ENCODE results near the gene MYOG.

Gene MYOG

DNA sequence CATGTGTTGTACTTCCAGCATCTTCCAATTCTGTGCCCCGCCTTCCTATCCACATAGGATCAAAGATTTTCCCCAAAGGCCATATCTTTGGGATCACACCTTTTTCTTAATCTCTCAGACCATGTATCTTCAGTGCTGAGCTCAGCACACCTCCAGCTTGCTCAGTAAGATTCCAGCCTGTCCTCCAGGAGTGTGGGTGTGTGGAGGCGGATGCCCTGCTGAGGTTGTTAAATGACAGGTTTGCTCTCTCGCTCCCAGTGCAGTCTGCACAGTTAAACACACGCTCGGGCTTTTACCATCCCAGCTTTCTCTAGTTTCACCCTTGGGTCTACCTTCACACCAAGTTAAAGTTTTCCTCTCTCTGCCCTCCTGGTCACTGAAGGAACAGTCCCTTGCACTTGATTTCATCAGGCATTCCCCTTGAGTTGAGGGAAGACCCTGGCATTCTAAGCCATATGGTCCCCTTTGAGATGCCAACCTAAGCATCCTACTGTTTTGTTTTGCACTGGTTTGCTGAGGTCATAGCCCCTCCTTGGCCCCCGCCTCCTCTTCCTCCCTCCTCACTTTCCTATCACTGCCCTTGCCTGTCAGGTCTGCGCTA is 13.7 kb downstream of the MYOG start:
- no peak for DNase-seq (ENCODE audit: low spot score)

DNA sequence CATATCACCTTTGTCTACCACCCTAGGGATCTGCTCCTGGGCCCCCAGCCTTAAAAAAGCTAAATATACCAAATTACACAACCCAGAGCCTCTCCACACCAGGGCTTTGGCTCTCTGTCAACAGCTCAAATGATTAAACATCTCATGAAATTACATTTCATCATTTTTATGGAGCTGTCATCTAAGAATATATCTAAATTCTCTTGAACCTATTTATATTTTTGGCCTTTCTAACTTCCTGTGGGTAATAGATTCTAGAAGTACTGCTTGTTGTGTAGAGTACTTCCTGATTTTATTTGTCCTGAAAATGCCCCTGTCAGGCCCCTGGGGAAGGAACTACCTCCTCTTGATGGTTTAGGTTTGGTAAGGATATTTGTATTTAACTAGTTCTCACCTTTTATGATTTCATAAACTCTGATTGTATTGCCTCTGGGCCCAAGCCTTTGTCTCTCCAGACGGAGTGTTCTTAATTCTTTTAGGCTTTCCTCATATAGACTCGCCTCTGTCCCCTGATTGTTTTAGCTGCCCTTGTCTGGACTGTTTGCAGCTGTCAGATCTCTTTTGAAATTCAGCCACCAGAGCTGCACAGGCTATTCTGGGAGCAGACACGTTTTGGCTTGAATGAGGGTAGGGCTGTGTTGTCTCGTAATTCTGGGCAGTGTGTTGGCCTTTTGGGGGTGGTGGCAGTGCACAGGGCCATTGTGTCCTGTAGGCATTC is 16.6 kb downstream of the MYOG start:
- DNase-seq (ENCODE audit: low spot score) = peak; percentile 30

DNA sequence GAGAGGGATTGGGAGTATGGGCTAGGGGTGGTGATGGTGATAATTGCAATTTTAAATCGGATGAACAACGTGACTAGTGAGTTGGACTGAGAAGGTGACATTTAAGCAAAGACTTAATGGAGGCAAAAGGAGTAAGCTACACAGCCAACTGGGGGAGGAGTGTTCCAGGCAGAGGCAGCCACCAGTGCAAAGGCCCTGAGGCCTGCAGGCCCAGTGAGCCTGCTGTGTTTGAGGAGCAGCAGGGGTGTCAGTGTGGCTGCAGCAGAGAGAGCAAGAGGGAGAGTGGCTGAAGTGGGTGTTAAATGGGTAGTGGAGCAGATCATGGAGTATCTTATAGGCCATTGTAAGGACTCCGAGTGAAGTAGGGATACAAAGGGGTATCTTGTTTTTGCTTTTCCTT is 18.8 kb downstream of the MYOG start:
- no peak for DNase-seq (ENCODE audit: low spot score)

DNA sequence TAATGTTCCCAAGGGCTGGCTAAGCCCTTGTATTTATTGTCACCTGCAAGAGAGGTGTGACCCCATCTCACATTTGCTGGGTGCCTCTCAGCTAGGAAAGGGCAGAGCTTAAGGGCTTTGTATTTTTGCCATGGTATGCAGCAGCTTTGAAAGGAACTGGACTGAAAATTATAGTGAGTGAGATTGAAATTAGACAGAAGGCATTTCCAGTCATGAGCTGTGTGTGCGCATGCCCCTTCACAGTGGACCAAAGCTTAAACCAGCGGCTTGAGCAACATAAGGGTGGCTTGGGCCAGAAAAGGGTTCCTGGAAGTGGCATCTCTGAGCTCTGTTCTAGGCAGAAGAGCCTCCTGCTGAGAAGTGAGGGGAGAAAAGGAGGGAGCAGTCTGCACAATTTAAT is 19.8 kb downstream of the MYOG start:
- no peak for DNase-seq (ENCODE audit: low spot score)

DNA sequence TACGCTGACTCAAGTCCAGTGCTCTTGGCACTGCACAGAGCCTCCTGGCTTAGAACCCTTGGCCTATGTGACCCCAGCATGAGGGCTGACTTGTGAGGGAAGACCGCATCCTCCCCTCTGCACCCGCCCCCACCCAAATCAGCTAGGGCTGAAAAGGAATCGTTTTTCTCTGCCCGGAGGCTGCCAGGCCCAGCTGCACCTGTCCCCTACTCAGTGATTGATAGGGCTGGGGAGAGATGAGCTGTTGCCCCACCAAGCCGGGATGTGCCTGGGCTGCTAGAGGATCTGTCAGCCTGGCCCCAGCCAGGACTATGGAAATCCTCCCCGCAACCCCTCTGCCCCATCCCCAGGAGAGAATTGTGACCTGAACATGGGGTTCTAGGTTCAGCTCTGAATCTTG is 20.6 kb downstream of the MYOG start:
- no peak for DNase-seq (ENCODE audit: low spot score)

DNA sequence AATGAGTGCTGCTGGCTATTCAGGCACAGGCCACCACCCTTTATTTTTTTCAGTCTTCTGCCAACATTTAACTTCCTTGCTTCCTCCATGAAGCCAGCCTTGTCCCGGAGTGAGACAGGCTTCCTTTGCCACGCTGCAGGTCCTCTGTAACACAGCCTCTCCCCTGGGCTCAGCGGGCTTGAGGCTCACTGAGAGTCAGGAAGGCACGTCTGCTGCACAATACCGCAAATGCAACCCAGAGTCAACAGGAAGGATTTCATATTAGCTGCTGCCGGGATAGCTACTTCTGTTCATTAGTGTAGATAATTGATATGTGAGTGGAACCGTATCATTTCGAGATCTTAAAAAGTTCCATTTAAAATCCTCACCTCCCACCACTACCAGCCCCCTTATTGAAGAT is 22.5 kb downstream of the MYOG start:
- no peak for DNase-seq (ENCODE audit: low spot score)

DNA sequence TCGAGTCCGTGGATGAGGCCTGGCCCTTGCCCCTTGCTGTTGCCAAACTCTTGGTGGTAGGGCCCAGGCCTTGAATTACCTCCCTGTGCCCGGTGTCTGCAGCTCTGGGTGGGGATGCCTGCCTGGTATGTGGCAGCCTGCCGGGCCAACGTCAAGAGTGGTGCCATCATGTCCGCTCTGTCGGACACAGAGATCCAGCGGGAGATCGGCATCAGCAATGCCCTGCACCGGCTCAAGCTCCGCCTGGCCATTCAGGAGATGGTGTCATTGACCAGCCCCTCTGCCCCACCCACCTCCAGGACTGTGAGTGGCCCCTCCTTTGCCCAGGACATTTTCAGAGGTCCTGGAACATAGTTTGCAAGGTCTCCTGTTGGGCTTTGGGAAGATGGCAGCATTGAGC is 25.7 kb downstream of the MYOG start:
- DNase-seq (ENCODE audit: low spot score) = no peak

DNA sequence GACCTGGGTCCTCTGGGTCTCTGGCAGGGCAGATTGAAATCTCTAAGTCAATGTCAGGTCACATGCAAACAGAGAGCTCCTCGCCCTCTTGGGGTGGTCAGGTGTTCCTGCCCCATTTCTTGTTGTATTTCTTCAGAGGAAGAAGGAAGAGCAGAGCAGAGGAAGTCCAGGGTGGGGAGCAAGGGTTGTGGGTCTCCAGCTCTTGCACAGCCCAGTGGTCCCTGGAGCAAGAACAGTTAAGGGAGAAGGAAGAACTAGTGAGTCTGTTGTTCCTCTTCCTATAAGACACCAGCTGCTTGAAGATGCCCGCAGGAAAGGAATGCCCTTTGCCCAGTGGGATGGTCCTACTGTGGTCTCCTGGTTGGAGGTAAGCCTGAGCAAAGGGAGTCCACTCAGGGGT is 26.3 kb downstream of the MYOG start:
- no peak for DNase-seq (ENCODE audit: low spot score)

DNA sequence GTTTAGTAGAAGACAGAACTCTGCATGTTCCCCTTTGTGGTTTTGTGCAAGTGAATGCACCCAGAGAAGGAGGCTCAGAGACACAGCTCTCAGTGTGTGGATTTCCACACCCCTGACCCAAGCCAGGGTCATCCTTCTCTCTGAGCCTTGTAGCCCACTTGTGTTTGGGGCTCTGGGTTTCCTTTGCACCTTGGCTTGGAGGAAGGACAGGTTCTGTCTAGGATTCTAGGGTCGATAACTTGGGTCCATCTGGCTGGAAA is 27.2 kb downstream of the MYOG start:
- DNase-seq (ENCODE audit: low spot score) = no peak

DNA sequence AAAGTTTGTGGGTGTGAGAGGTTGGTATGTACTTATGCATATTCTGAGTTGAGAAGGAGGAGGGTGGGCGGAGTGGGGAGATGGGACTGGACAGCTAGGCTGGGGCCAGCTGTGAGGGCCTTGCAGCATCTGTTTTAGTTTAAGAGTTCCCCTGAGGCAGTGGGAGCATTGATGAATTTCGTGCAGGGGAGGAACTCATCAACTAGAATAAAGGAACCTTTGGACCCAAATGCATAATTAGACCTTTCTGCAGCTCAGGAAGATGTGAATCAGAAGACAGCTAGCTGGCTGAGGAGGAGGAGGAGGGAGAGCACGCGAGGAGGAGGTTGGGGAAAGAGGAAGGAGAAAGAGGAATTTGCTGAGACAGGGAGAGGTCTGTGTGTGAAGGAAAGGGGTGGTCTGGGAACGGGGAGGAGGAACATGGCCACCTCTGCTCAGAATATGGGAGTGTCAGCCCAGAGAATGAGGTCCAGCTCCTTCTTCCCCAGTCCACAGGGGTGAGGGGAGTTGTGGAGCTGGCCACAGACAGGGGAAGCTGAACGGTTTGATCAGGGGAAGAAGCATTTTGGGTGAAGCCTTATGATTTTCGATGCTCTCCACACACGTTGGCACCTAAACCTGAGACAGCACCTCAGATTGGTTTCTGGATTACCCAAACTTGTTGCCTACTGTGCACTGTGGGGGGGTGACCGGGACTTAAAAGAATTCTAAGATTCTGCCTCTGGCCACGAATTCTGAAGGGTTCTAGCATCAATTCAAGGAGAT is 27.7 kb downstream of the MYOG start:
- peak; percentile 54 for DNase-seq (ENCODE audit: low spot score)

DNA sequence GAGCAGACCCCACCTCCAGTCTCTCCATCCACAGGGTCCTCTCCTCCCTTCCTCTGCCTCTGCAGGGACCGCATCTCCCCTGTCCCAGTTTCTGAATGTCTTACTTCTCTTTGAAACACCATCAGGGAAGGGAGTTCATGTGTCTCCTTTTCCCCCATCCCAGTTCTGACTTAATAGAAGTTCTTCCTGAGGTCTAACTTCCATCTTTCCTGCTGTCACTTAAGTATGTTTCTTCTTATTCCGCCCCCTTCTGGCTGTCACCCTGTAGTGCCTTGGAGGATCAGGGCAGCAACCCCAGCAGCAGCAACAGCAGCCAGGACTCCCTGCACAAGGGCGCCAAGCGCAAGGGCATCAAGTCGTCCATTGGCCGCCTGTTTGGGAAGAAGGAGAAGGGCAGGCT is 29.3 kb downstream of the MYOG start:
- no peak for DNase-seq (ENCODE audit: low spot score)

DNA sequence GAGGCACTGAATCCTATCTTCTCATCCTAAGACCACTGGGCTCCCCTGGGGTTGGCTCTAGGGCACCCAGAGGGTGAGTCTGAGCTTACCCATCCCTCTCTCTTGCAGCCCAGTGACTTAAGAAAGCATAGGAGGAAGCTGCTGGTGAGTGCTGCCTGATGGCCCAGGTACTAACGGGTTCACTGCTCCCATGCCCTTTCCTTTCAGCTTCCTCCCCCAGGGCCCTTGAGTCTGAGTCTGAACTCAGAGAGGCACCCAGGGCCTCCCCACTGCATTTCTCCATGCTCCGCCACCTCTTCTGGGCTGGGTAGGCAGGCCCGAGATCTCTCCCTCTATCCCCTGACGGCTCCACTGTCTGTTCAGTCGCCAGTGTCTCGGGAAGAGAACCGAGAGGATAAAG is 29.8 kb downstream of the MYOG start:
- no peak for DNase-seq (ENCODE audit: low spot score)

DNA sequence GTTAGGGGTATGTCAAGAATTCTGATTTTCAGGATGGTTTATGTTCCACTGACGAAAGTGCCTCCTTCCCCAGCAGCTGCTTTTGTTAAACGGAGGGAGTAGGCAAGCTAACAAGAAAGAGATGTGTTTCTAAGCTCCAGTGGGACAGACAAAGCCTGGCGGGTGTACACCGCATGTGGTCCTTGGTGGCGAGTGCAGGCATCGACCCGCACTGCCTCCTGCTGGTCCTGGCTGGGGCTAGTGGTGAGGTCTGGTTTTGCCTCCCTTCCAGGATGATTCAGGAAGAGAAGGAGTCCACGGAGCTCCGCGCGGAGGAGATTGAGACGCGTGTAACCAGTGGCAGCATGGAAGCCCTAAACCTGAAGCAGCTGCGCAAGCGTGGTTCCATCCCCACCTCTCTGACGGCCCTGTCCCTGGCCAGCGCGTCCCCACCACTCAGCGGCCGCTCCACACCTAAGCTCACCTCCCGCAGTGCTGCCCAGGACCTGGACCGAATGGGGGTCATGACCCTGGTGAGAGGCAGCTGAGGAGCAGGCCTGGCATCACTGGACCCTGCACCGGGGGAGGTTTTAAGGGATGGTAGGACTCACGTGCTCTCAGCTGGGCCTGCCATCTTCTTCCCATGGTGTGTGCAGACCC is 30.5 kb downstream of the MYOG start:
- DNase-seq (ENCODE audit: low spot score) = no peak

DNA sequence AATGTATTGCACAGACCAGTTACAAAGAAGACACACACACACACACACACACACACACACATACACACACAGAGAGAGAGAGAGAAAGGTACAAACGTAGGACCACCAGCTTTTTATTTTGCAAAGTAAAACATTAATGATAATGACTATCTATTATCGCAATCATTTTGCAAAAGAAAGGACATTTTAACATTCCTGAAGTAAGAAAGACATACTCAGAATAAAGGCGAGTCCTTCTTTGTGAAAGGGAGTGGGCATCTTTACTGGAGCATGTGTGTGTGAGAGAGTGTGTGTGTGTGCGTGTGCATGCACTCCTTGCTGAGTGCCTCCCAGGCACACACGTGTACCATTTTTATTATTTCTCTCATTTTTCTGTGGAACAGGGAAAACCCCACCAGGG is 31.2 kb downstream of the MYOG start:
- no peak for DNase-seq (ENCODE audit: low spot score)

DNA sequence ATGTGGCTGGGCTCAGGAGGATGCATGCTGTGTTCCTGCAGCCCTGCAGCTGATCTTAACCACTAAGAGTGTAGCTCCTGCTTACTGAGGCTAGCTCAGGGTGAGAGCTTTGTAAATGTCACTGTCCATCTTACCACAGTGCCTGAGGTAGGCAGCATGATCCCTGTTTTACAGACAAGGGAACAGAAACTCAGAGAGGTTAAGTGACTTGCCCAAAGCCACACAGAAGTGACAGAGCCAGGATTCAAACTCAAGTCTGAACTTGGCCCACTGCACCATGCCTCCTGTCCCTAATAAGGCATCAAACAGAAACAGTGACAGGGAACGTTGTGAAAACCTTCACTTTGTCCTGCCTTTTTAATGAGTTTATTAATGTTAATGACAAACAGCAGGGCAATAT is 31.6 kb downstream of the MYOG start:
- DNase-seq (ENCODE audit: low spot score) = no peak

DNA sequence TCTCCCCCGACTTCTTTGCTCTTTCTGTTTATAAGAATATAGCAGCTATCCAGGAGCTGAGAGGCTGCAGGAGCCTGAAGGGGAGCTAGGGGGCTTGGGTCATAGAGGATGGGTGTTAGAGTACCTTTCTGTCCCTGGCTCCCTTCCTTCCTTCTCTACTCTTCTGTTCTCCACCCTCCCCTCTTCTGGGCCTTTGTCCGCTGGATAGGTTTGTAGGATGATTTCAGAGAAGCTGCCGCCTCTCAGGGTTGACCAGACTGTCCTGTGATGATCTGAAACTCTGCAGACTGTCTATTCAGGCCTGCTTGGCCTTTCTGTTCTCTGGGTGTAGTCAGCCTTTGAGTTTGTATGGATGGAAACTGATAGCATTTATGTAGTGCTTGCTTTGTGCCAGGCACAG is 33.2 kb downstream of the MYOG start:
- no peak for DNase-seq (ENCODE audit: low spot score)

DNA sequence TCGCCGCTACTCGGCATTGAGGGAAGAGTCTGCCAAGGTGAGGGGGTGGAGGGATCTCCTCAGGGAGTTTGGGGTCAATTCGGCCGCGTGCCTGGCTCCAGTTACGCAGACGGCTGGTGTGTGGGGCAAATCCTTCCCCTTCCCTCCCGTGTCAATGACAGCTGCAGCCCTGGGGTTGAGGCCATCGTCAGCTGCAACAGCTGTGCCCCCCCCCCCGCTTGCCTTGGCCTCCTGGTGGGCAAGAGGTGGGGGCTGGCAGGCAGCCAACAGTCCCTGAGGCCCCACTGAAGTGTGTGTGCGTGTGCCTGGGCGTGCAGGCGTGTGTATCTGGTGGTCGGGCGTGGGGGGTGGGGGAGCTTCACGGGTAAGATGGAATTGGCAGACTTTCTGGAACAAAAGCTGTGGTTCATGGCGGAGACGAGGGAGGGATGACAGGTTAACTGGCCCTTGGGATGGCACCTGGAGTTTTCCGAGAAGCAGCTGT is 33.9 kb downstream of the MYOG start:
- DNase-seq (ENCODE audit: low spot score) = no peak

DNA sequence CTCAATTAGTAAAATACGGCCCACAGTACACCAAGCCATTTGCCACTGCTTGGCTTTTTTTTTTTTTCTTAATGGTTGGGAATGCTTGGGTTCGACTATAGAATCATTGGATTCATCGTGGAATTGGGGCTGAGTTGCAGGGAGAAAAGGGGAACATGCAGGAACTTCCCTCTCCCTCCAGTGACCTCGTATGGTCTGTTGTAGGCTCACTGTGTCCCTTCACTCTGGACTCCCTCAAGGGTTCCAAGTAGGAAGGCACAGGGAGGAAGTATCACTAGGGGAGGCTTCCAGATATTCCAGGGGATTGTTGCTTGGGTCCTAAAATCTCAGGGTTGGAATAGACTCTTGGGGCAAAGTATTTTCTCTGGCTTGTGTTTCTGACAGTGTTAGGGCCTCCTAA is 35.0 kb downstream of the MYOG start:
- DNase-seq (ENCODE audit: low spot score) = no peak

DNA sequence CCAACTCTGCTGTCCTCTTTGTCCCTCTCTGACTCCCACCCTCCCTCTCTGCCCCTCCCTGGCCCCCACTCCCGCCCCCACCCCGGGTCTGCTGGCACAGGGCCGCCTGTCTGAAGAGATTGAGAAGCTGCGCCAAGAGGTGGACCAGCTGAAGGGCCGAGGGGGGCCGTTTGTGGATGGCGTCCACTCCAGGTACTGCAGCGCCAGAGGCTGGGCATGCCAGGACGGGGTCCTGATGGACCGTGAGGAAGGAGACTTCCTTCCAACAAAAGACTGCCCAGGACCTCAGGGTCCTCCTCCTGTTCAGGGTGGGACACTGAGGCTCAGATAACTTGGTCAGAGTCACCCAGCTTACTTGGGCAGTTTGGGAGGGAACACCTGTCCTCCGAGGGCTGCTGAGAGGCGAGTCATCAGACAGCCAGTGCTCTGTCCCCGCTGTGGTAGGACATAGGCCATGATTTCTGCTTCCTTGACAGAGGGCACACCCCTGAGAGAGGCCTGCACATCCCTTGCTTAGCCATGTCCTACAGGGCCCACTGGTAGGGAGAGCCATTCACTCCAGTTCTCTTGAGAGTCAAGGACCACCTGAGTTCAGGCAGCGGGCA is 36.1 kb downstream of the MYOG start:
- no peak for DNase-seq (ENCODE audit: low spot score)

DNA sequence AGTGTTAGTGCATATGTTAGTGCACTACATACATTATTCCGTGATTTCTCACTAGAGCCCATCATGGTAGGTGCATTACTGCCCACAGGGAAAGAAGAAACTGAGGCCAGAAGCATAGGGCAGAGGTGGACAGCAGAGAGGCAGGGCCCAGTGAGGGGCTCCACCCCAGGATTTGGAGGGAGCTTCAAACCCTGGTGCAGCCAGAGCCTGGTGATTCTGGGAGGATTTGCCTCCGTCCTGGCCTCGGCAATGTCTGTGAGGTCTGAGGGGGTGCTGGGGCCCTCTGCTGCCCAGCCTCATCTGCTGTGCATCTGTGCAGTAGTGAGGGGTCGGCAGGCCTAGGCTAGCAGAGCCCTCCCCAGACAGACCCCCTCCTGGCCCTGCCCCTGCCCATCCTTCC is 36.7 kb downstream of the MYOG start:
- no peak for DNase-seq (ENCODE audit: low spot score)

DNA sequence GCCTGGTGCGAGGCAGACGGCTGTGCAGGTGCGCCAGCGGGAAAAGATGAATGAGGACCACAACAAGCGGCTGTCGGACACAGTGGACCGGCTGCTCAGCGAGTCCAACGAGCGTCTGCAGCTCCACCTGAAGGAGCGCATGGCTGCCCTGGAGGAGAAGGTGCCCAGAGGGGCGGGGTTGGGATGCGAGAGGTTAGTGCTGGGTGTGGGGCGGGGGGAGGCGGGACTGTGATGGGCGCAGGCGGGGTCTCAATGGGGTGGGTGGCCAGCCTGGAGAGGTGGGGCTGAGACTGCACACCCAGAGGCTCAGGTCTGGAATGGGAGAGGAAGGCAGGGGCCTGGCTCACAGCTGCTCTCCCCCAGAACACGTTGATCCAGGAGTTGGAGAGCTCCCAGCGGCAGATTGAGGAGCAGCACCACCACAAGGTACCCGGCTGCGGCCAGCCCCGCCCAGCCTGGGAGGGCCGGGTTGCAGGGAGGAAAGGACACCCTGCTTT is 37.2 kb downstream of the MYOG start:
- DNase-seq (ENCODE audit: low spot score) = no peak

DNA sequence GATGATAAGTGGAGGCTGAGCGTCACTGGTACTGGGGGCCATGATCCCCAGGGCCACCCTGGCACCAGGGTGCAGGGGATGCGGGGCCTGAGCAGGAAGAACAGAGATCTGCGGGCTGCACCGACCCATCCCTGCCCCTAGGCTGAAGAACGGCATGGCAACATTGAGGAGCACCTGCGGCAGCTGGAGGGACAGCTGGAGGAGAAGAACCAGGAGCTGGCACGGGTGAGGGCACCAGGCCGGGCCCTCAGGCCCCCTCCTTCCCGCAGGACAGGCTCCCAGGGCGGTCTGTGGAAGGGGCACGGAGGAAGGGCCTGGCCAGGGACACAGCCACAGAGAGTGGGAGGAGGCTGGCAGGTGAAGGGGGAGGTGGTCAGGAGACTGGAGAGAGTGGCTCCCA is 37.7 kb downstream of the MYOG start:
- no peak for DNase-seq (ENCODE audit: low spot score)

Measured in AG20443 (cell line).